Measurements from ENCODE around the gene HSPA1A.
"Not testable (repeated sequence)": the region's sequence is repeated elsewhere in the genome, so short reads cannot be mapped to it uniquely, and the experiment has no call there.

The HSPA1A gene

GRCh38 chr6:31780507-31781243 lies 34.7 kb upstream of the HSPA1A start:
- Histone ChIP-seq H4K20me1 (peaks cover 12% of the 10 kb centered on the region; the same call in 1 of the 2 replicates), H3K9me3 (no peaks in the 10 kb centered on the region), H3K4me1 (peaks cover 26% of the 10 kb centered on the region), H3K36me3 (peaks cover 83% of the 10 kb centered on the region), H3K4me2 (no peak overlapping the region), H3K4me3 (no peak overlapping the region), H3K9ac (no peak overlapping the region), H3K27ac (no peak overlapping the region), H3K27me3 (no peaks in the 10 kb centered on the region)
- TF ChIP-seq Cebpa-rat (IDR thresholded peaks at IDR 0.05), result no peak

GRCh38 chr6:31781244-31782125 lies 33.9 kb upstream of the HSPA1A start:
- no peak overlapping the region for H3K9ac ChIP-seq
- TF ChIP-seq Cebpa-rat (IDR thresholded peaks at IDR 0.05), result no peak
- no peaks in the 10 kb centered on the region for H3K9me3 ChIP-seq
- peaks cover 91% of the 10 kb centered on the region for H3K36me3 ChIP-seq
- no peaks in the 10 kb centered on the region for H3K27me3 ChIP-seq
- no peak overlapping the region for H3K27ac ChIP-seq
- H4K20me1 ChIP-seq, result peaks cover 12% of the 10 kb centered on the region; the same call in 1 of the 2 replicates
- peaks cover 19% of the 10 kb centered on the region for H3K4me1 ChIP-seq
- H3K4me2 ChIP-seq, result no peak overlapping the region
- no peak overlapping the region for H3K4me3 ChIP-seq

- peaks cover 11% of the 10 kb centered on the region for H3K4me1 ChIP-seq
- no peak for TF ChIP-seq Cebpa-rat (IDR thresholded peaks at IDR 0.05)
- H3K4me2 ChIP-seq, result no peak overlapping the region
- no peak overlapping the region for H3K27ac ChIP-seq
- no peaks in the 10 kb centered on the region for H3K27me3 ChIP-seq
- H3K36me3 ChIP-seq, result peaks cover 98% of the 10 kb centered on the region
- H3K4me3 ChIP-seq, result no peak overlapping the region
- H3K9me3 ChIP-seq, result no peaks in the 10 kb centered on the region
- H3K9ac ChIP-seq, result no peak overlapping the region
- H4K20me1 ChIP-seq, result peaks cover 12% of the 10 kb centered on the region; the same call in 1 of the 2 replicates
Measured at GRCh38 chr6:31782126-31782855, 33.1 kb upstream of the HSPA1A start.

GRCh38 chr6:31784098-31784925 lies 31.0 kb upstream of the HSPA1A start:
- H3K27me3 ChIP-seq, result no peaks in the 10 kb centered on the region
- TF ChIP-seq Cebpa-rat (IDR thresholded peaks at IDR 0.05), result no peak
- peaks cover 10% of the 10 kb centered on the region for H3K4me1 ChIP-seq
- H3K9ac ChIP-seq, result no peak overlapping the region
- no peak overlapping the region for H3K4me3 ChIP-seq
- H3K36me3 ChIP-seq, result peaks cover 97% of the 10 kb centered on the region
- H3K27ac ChIP-seq, result no peak overlapping the region
- no peak overlapping the region for H3K4me2 ChIP-seq
- H3K9me3 ChIP-seq, result no peaks in the 10 kb centered on the region
- peaks cover 12% of the 10 kb centered on the region; the same call in 1 of the 2 replicates for H4K20me1 ChIP-seq

- Histone ChIP-seq H3K36me3 (peaks cover 97% of the 10 kb centered on the region), H3K4me1 (peaks cover 18% of the 10 kb centered on the region), H3K27me3 (no peaks in the 10 kb centered on the region), H3K9ac (no peak overlapping the region), H3K9me3 (no peaks in the 10 kb centered on the region), H3K27ac (no peak overlapping the region), H3K4me3 (no peak overlapping the region), H4K20me1 (peaks cover 12% of the 10 kb centered on the region; the same call in 1 of the 2 replicates), H3K4me2 (no peak overlapping the region)
- TF ChIP-seq Cebpa-rat (IDR thresholded peaks at IDR 0.05), result no peak
Measured at GRCh38 chr6:31785475-31785874, 29.9 kb upstream of the HSPA1A start.

GRCh38 chr6:31791324-31792089 lies 23.8 kb upstream of the HSPA1A start:
- H3K9ac ChIP-seq, result no peak overlapping the region
- H3K27me3 ChIP-seq, result no peaks in the 10 kb centered on the region
- peaks cover 60% of the 10 kb centered on the region for H3K4me1 ChIP-seq
- no peak overlapping the region for H3K27ac ChIP-seq
- H4K20me1 ChIP-seq, result no peaks in the 10 kb centered on the region
- peaks cover 64% of the 10 kb centered on the region for H3K36me3 ChIP-seq
- H3K9me3 ChIP-seq, result no peaks in the 10 kb centered on the region
- H3K4me2 ChIP-seq, result no peak overlapping the region; the same call in 1 of the 2 replicates
- no peak for TF ChIP-seq Cebpa-rat (IDR thresholded peaks at IDR 0.05)
- H3K4me3 ChIP-seq, result no peak overlapping the region

GRCh38 chr6:31792090-31792374 lies 23.3 kb upstream of the HSPA1A start:
- TF ChIP-seq Cebpa-rat (IDR thresholded peaks at IDR 0.05), result no peak
- H3K4me1 ChIP-seq, result peaks cover 65% of the 10 kb centered on the region
- no peak overlapping the region for H3K27ac ChIP-seq
- H3K27me3 ChIP-seq, result no peaks in the 10 kb centered on the region
- H3K9me3 ChIP-seq, result no peaks in the 10 kb centered on the region
- peak overlapping the region; percentile 8; the same call in 1 of the 2 replicates for H3K9ac ChIP-seq
- no peaks in the 10 kb centered on the region for H4K20me1 ChIP-seq
- H3K4me2 ChIP-seq, result no peak overlapping the region
- no peak overlapping the region for H3K4me3 ChIP-seq
- H3K36me3 ChIP-seq, result peaks cover 59% of the 10 kb centered on the region

- no peaks in the 10 kb centered on the region for H3K9me3 ChIP-seq
- H4K20me1 ChIP-seq, result no peaks in the 10 kb centered on the region
- H3K27ac ChIP-seq, result peak overlapping the region; percentile 37; the same call in 1 of the 2 replicates
- peaks cover 52% of the 10 kb centered on the region for H3K36me3 ChIP-seq
- H3K4me2 ChIP-seq, result peak overlapping the region; percentile 93
- H3K9ac ChIP-seq, result peak overlapping the region; percentile 8; the same call in 1 of the 2 replicates
- H3K4me3 ChIP-seq, result no peak overlapping the region
- no peak for TF ChIP-seq Cebpa-rat (IDR thresholded peaks at IDR 0.05)
- H3K4me1 ChIP-seq, result peaks cover 73% of the 10 kb centered on the region
- no peaks in the 10 kb centered on the region for H3K27me3 ChIP-seq
Measured at GRCh38 chr6:31792761-31793171, 22.6 kb upstream of the HSPA1A start.

- peaks cover 47% of the 10 kb centered on the region for H3K36me3 ChIP-seq
- H3K4me1 ChIP-seq, result peaks cover 78% of the 10 kb centered on the region
- H3K4me3 ChIP-seq, result peak overlapping the region; percentile 95
- H3K9ac ChIP-seq, result peak overlapping the region; percentile 99
- H3K27ac ChIP-seq, result peak overlapping the region; percentile 100
- not testable (repeated sequence) for H3K9me3 ChIP-seq, H4K20me1 ChIP-seq, H3K27me3 ChIP-seq
- peak overlapping the region; percentile 93 for H3K4me2 ChIP-seq
Measured at GRCh38 chr6:31793927-31794245, 21.5 kb upstream of the HSPA1A start.
